Measurements from ENCODE around the gene NDRG4.

DNA sequence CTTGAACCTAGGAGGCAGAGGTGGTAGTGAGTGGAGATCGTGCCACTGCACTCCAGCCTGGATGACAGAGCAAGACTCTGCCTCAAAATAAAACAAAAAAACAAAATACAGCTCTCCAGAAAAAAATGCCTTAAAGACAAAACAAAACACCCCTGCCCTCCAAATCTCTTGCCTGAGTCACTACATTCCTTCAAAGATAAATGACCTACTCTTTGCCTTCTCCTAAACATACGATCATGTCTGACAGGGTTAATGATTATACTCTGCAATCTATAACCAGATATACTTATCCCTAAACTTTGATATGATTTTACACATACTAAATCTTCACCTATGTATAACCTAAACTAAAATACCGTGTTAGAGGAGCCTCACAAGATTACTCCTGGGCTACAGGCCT, 13.9 kb downstream of the NDRG4 start:
- TF ChIP-seq, protein P1, sequence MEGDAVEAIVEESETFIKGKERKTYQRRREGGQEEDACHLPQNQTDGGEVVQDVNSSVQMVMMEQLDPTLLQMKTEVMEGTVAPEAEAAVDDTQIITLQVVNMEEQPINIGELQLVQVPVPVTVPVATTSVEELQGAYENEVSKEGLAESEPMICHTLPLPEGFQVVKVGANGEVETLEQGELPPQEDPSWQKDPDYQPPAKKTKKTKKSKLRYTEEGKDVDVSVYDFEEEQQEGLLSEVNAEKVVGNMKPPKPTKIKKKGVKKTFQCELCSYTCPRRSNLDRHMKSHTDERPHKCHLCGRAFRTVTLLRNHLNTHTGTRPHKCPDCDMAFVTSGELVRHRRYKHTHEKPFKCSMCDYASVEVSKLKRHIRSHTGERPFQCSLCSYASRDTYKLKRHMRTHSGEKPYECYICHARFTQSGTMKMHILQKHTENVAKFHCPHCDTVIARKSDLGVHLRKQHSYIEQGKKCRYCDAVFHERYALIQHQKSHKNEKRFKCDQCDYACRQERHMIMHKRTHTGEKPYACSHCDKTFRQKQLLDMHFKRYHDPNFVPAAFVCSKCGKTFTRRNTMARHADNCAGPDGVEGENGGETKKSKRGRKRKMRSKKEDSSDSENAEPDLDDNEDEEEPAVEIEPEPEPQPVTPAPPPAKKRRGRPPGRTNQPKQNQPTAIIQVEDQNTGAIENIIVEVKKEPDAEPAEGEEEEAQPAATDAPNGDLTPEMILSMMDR (IDR thresholded peaks at IDR 0.05), result no peak
- TF ChIP-seq POLR2A (IDR thresholded peaks at IDR 0.05), result no peak
- no peak for TF ChIP-seq POLR2AphosphoS5 (IDR thresholded peaks at IDR 0.05; ENCODE audit: insufficient read depth in 1 of 2, low read depth in 1 of 2)

All from vagina (tissue), 2 donors.